Activated CD4-positive, CD25-positive, alpha-beta regulatory T cell (primary cell): ENCODE data around the gene TAF11L2.
"Not testable (repeated sequence)": the region's sequence is repeated elsewhere in the genome, so short reads cannot be mapped to it uniquely, and the experiment has no call there.

Source experiments
- DNase-seq, 4 experiments: peaks; one replicate each; lab custom pipeline; 2025; lab: John Stamatoyannopoulos, UW

Gene TAF11L2

GRCh38 chr5:17497931-17498330, at the start of gene TAF11L2:
Gene TAF11L2 (plus strand): TSS chr5:17498231.
- DNase-seq = not testable (repeated sequence)

GRCh38 chr5:17448877-17449276, 49.2 kb upstream of the TAF11L2 start:
- no peak for DNase-seq

- no peak for DNase-seq
Measured at GRCh38 chr5:17452936-17453335, 45.1 kb upstream of the TAF11L2 start.

GRCh38 chr5:17455942-17456341, 42.1 kb upstream of the TAF11L2 start:
- no peak for DNase-seq

DNA sequence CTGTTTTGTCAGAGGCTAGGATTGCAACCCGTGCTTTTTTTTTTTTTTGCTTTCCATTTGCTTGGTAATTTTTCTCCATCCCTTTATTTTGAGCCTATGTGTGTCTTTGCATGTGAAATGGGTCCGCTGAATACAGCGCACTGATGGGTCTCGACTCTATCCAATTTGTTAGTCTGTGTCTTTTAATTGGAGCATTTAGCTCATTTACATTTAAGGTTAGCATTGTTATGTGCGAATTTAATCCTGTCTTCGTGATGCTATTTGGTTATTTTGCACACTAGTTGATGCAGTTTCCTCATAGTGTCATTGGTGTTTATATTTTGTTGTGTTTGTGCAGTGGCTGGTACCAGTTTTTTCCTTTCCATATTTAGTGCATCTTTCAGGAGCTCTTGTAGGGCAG, 36.2 kb upstream of the TAF11L2 start:
- DNase-seq = no peak

DNA sequence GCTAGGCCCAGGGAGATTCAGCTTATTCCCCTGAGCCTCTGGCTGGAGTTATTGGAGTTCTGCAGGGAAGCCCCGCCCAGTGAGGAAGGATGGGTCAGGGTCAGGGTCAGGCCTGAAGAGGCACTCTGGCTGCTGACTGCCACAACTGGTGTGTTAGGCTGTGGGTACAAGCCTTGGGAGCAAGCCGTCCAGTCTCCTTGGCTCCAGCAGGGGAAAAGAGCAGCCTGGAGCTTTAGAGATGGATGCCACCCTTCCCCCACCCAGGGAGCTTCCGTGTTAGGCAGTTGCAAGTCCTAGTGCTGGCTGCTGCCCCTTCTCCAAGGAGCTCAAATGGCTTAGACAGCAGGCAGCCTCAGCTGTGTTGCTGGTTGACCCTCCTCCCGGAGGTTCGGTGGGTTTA, 34.4 kb upstream of the TAF11L2 start:
- DNase-seq = no peak

GRCh38 chr5:17470064-17470463, 28.0 kb upstream of the TAF11L2 start:
- DNase-seq = no peak

- not testable (repeated sequence) for DNase-seq
Measured at GRCh38 chr5:17475064-17475463, 23.0 kb upstream of the TAF11L2 start.

DNA sequence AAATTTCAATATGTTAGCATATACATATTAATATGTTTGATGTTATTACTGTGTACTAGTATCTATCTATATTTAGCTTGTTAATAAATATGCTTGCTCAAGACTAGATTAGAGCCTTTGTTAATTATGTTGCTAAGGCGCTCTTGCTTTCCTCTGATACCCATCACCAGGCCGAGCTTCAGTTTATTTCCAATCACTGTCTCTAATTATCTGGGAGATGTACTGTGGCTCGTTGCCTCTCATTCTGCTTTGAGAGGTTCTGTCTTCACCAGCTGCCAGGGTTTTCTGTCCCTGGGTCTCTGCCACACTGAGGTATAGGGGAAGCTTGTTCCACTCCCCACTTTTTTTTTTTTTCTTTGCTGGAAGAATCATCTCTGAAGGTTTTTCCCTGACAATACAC, 21.0 kb upstream of the TAF11L2 start:
- no peak for DNase-seq

GRCh38 chr5:17477573-17478265, 20.3 kb upstream of the TAF11L2 start:
- no peak for DNase-seq

DNA sequence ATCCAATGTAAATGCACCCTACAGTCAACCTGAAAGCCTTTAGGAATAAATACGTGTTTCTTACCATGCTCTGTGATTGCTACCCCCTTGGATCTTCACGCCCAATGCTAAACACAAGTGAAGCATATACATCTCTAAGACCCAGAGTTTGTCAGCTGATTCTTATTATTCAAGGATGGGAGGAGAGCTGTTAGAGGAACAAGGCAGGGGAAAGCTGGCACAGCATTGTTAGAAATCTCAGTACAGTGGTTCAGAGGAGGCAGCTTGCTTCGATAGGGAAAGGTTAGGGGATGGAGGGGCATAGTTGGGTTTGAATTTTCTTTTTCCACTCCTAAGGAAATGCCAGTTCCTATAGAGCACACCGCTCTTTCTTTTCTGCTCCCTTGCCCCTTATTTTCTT, 16.7 kb upstream of the TAF11L2 start:
- DNase-seq = no peak

DNA sequence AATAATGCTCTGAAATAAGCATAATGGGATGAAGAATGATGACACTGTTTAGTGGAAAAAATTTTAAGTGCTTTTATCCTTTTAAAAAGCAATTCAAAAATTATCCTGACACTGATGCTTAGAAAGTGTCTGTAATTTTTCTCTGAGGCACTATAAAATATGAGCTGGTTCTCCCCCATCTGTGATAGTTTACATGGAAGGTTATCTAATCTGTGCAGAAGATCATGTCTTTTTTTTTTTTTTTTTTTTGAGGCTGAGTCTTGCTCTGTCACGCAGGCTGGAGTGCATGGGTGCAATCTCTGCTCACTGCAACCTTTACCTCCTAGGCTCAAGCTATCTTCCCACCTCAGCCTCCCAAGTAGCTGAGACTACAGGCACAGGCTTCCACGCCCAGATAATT, 15.2 kb upstream of the TAF11L2 start:
- no peak for DNase-seq

DNA sequence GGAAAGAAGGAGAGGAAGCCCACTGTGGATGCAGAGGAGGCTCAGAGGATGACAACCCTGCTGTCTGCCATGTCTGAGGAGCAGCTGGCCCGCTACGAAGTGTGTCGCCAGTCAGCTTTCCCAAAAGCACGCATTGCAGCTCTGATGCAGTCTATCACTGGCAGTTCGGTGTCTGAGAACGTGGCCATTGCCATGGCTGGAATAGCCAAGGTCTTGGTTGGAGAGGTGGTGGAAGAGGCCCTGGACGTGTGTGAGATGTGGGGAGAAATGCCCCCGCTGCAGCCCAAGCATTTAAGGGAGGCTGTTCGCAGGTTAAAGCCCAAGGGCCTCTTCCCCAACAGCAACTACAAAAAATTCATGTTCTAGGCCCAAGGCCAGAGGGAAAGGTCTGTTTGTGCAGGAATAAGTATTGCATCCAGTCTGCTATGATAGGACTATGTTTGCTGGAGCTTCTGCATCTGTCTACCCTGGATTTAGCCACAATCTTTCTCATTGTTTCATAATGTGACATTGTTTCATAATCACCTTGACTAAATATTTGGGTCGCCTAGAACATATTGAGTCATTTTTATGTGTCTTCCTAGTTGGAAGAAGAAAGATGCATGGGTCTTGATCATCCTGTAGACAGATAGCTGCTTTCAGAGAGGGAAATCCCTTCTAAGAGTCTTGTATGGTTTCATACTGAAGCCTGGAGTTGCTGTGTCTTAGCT, 11.4 kb upstream of the TAF11L2 start:
- DNase-seq = not testable (repeated sequence)

DNA sequence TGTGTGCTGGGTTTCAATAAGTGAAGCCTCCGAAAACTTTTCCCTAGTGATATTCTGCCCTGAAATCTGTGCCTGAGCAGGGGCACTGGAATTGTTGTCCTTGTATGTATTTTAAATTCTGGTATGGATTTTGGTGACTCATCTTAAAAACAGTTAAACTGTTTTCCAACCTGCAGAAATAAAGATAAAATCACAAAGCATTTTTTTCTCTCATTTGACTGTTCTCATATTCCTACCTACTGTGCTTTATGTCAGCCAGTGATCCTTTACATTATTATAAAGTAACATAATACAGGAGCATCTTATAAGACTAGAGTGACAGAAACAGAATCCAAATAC, 10.9 kb upstream of the TAF11L2 start:
- DNase-seq = no peak

DNA sequence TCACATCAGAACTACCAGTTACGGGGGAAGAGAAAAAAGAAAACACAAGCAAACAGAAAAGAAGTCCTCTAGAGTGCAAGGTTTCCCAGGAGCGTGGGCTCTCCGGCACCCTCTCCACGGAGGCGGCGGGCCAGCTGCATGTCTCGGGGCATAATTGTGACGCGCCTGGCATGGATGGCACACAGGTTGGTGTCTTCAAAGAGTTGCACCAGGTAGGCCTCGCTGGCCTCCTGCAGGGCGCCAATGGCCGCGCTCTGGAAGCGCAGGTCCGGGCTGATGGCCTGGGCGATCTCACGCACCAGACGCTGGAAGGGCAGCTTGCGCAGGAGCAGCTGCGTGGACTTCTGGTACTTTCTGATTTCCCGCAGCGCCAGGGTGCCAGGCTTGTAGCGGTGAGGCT, 6.8 kb upstream of the TAF11L2 start:
- DNase-seq = not testable (repeated sequence)

DNA sequence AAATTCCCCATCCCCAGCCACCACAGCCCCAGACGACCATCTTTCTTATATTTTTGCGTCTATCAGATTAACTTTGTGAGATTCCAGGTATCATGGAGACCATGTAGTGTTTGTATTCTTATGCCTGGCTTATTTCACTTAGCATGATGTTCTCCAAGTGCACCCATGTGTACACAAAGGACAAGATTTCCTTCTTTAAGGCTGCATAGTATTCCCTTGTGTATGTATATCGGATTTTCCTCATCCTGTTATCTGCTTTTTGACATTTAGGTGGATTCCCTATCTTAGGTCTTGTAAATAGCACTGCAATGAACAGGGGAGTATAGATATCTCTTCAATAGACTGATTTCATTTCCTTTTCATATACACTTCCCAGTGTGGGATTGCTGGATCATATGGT, 5.3 kb upstream of the TAF11L2 start:
- no peak for DNase-seq

DNA sequence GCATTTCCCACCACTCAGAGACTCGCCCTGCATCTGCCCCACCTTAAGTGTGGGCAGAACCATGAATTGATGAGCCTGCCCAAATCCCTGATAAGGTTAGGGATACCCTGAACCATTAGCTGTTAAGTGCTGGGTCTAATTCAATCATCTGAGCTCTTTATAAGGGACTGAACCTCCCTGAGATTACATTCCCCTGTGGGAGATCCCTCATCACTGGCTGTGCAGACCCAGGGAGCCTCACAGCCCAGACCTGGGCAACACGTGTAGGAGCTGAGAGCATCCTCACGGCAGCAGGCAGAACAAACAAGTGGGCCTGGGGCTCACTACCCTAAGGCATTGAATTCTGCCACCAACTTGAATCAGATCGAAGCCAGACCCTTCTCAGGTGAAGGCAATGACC, 585 bp upstream of the TAF11L2 start:
- DNase-seq = no peak

GRCh38 chr5:17511775-17512325, 13.8 kb downstream of the TAF11L2 start:
- DNase-seq = no peak

DNA sequence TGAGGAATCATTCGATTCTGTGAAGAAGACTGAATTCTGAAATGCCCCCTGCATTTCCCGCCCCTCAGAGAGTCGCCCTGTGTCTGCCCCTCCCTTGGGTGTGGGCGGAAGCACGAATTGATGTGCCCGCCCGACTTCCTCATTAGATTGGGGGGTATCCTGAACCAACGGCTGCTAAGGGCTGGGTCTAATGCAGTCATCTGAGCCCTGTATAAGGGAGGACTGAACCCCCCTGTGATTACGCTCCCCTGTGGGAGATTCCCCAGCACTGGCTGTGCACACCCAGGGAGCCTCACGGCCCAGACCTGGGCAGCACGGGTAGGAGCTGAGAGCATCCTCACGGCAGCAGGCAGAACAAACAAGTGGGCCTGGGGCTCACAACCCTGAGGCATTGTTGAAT, 19.5 kb downstream of the TAF11L2 start:
- not testable (repeated sequence) for DNase-seq

DNA sequence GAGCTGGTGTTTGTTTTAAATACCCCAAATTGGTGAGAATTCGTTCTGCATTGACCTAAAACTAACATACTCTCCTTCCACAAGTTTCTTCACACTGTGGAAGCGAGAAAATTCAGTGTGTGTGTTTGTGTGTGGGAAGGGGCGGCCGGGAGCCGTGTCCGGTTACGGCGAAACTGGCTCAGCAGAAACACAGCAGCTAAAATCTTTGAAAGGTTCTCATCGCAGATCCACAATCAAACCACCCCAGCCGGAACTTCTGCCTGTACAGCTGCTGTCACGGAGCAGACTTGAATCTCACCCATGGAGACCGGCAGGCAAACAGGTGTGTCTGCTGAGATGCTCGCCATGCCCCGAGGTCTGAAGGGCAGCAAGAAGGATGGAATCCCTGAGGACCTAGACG, 20.0 kb downstream of the TAF11L2 start, which contains the start of gene TAF11L3:
TSS of gene TAF11L3 (plus strand) at position 301 of the 400 bp plus-strand sequence.
- not testable (repeated sequence) for DNase-seq

GRCh38 chr5:17519508-17519907, 21.5 kb downstream of the TAF11L2 start:
- not testable (repeated sequence) for DNase-seq

DNA sequence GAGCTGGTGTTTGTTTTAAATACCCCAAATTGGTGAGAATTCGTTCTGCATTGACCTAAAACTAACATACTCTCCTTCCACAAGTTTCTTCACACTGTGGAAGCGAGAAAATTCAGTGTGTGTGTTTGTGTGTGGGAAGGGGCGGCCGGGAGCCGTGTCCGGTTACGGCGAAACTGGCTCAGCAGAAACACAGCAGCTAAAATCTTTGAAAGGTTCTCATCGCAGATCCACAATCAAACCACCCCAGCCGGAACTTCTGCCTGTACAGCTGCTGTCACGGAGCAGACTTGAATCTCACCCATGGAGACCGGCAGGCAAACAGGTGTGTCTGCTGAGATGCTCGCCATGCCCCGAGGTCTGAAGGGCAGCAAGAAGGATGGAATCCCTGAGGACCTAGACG, 23.5 kb downstream of the TAF11L2 start, which contains the start of gene TAF11L4:
TSS of gene TAF11L4 (plus strand) at position 301 of the 400 bp plus-strand sequence.
- DNase-seq = not testable (repeated sequence)

- DNase-seq = not testable (repeated sequence)
Measured at GRCh38 chr5:17524935-17525334, 26.9 kb downstream of the TAF11L2 start, which contains the start of gene TAF11L5. Gene TAF11L5 (plus strand): TSS chr5:17525235.
